CD4-positive, alpha-beta T cell treated with Interleukin-10 for 1 hour (primary cell): ENCODE results near the gene TCF4.

Experiments used
- DNase-seq: peaks from one replicate; pipeline ENCODE4 v3.0.0-alpha.2; 2020

The TCF4 gene

DNA sequence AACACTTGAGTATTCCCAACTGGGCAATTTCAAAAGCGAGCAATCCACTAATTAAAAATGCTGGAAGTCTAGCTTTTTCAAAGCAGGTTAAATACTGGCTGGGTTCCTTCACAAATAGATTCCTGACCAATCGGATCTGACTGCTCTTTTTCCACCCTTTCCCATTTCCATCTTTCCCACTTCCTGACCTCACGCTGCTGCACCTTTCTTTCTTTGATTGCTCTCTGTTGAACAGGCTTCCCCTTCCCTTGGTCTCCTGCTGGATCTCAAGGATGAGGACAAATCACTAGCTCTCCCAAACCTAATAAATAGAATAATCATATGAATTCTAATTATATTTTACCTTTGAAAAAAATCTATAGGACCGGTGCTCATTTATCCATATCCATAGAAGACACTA is 121.2 kb downstream of the TCF4 start:
- no peak for DNase-seq

DNA sequence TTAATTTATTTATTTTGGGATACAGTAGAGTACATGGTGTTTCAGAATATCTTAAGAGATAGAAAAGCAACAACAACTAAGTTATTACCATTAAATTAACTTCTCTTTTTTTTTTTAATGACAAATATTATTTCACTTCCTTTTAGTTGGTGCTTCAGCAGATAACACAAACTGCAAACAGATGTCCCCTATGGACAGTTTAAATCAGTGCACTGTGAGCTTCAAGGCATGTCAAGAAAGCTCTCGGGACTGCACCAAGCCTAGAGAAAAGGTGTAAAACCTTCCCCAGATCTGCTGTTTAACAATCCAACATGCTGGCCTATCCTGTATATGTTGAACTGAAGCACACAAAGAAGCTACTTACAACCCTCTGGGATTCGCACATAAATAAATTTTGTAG is 122.7 kb downstream of the TCF4 start:
- no peak for DNase-seq

DNA sequence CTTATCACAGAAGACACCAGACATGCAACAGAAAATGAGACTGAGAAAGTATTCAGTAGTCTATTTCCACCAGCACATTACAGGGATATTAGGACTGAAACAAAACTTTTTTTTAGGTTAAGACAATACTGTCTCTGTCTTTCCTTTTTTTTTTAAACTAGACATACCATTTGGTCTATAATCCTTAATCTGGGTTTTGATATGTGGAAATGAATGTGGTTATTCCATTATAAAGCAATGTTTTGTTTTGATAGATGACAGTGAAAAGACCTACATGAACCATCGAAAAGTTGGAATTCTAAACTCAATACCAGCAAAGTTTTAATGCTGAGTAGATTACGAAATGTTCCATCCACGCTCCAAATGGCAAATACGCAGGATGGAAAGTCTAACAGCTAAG is 123.4 kb downstream of the TCF4 start:
- DNase-seq = no peak

GRCh38 chr18:55462652-55463051 is 125.3 kb downstream of the TCF4 start:
- no peak for DNase-seq

GRCh38 chr18:55461848-55462247 is 126.1 kb downstream of the TCF4 start:
- no peak for DNase-seq

GRCh38 chr18:55458456-55459203 is 129.4 kb downstream of the TCF4 start:
- no peak for DNase-seq

- no peak for DNase-seq
These were observed 131.0 kb downstream of the TCF4 start for GRCh38 chr18:55457028-55457427.

DNA sequence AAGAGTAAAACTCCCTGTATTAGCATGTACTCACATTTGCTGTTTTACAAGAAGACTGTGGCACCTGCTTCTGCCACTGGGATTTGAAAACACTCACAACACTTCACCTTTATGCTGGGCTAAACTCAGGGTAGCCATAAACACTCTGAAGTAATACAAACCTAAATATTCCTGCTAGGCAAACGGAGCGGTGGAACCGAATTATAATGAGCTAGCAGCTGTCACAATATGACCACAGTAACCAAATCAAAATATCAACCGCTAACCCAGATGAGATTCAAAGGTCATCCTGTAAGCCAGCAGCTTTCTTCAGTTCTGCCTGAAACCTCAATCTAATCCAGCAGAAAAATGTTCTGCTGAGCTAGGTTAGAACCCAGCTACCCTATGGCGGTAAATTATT is 132.1 kb downstream of the TCF4 start:
- no peak for DNase-seq

- no peak for DNase-seq
These were observed 134.8 kb downstream of the TCF4 start for GRCh38 chr18:55453186-55453585.

- DNase-seq = no peak
These were observed 135.8 kb downstream of the TCF4 start for GRCh38 chr18:55452123-55452611.

DNA sequence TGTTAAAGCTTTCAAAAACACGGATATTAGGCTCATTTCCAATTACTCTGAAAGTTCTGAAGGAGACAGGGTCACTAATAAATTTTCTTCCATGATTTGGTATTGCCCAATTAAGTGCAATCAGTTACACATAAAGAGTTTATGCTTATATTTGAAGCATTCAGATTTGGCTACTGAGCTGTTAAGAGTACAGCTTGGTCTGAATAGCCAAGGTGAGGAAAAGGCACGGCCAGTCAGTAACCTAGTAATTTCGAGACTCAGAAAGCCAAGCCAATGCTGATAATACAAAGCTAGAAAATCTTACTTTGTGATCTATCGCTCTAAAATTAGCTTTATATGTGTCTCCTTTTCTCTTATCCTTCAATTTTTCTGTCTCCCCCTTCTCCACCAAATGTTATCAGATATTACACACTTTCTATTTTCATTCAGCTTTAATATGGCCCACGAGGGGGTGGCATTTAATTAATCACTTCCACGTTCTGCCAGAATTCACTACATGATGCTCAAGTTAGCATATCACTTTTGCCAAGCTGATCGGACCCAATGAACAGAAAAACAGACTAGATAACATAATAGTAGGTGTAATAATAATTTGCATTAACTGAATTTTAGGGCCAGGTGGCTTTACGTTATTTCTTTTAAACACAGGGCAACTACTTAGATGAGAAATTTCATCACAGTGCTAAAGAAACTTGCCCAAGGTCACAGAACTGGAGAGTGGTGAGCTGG is 138.4 kb downstream of the TCF4 start:
- no peak for DNase-seq

GRCh38 chr18:55448420-55448819 is 139.6 kb downstream of the TCF4 start:
- DNase-seq = no peak

DNA sequence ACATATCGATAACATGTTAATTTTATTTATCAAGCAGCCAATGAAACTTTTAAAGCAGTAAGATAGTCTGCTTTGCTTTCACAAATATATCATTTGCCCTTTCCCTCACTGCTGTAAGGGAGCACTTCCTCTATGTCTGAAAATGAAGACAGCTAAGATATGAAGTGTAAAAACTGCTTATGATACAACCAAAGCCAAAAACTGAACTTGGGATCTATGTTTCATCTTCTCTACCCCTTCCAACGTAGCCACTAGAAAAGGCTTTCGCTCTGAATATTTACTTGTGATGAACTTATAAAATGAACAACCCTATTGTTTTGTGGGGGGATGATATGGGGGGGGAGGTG is 140.3 kb downstream of the TCF4 start:
- DNase-seq = no peak

- DNase-seq = no peak
These were observed 140.9 kb downstream of the TCF4 start for GRCh38 chr18:55446996-55447671.

- no peak for DNase-seq
These were observed 143.5 kb downstream of the TCF4 start for GRCh38 chr18:55444536-55444935.

GRCh38 chr18:55443776-55444175 is 144.2 kb downstream of the TCF4 start:
- DNase-seq = no peak

DNA sequence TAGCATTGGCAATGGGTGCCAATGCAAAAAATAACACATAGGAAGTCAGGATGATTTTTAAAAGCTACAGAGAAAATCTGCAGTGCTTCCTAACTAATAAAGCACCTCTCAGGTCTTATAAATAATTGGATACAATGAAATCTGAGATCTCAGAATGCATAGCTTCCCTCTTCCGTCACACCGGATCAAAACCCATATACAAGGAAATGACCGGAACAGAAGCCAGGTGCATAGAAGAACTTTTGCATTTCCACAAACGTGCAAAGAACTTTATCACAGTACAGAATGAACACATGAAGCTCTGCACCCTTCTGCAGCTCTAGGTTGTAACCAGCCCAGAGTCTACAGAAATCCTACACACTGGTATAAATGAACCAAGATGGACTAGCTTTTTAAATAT is 145.4 kb downstream of the TCF4 start:
- no peak for DNase-seq

GRCh38 chr18:55440988-55441387 is 147.0 kb downstream of the TCF4 start:
- no peak for DNase-seq

GRCh38 chr18:55439056-55439455 is 148.9 kb downstream of the TCF4 start:
- DNase-seq = no peak

DNA sequence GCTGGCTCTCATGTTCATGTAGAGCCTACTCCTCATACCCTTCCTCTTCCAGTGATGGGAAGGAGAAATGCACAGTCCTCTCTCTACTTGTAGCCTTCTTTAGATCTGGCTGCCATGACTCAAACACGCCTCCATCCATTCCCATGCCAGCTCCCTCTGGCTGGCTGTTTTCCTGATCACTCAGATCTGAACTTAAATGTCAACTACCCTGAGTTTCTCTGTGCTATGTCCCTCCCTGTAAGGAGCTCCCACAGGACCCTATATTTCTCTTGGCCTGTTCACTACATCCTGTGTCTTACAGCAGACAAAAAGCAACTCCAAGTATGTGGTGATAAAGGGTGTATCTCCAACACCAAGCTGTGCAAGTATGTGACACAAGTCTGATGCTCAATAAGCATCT is 152.4 kb downstream of the TCF4 start:
- no peak for DNase-seq

GRCh38 chr18:55433648-55434047 is 154.3 kb downstream of the TCF4 start:
- DNase-seq = no peak

DNA sequence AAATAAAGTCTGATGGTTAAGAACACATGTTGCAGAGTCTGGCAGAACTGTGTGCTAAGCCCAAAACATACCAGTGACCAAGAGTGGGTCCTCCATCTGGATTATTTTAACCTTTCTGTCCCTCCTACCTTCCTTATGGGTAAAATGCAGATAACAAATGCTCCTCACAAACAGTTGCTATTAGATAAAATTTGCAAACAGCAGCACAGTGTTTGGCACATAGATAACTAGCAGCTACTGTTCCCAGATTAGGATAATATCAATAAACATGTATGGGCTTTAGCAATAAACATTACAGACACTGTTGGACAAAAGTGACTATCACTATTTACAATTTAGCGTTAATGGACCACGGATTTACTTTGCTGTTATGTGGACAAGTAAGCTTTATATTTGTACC is 154.9 kb downstream of the TCF4 start:
- no peak for DNase-seq

- no peak for DNase-seq
These were observed 155.5 kb downstream of the TCF4 start for GRCh38 chr18:55432307-55433040.
